GM19240 (cell line): ENCODE data around the gene IL31.
"Not testable (repeated sequence)": the region's sequence is repeated elsewhere in the genome, so short reads cannot be mapped to it uniquely, and the experiment has no call there.

Experiments
- DNase-seq: peaks from one replicate; pipeline ENCODE4 v3.0.0; 2011; ENCODE audit warnings: low spot score; ENCODE audit not compliant: insufficient read length

The IL31 gene

DNA sequence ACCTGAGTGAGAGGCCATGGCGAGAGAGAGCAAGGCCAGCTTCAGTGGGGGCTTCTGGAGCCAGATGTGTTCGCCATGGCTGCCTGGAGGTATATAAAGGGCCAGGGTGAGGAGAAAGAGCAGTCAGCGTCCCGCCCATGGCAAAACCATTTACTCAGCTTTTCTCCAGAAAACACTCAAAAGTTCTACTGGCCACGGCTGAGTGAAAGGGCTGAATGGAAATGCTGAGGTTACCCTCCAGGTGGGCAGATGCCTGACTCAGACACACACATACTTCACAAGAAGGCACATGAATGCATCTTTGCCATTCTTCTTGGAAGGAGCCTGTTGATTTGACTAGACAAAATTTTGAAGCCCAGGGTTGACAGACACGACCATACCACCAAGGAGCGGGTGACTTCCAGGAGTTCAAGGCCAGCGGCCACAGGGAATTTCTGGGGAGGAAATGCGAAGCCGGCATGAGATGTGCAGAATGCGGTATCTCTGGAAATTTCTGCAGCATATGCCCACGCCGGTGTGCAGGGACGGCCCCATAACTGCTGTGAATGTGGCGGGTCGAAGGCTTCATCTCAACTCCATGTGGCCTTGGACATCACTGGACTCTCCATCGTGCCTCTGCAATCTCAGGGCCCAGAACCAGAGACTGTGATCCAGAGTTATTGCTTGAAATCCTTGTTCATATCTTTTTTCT lies at the start of gene IL31:
Gene IL31 (minus strand): TSS at position 67 of the 691 bp plus-strand sequence. CDS start 49 bp downstream, at position 18.
- DNase-seq, result no peak

DNA sequence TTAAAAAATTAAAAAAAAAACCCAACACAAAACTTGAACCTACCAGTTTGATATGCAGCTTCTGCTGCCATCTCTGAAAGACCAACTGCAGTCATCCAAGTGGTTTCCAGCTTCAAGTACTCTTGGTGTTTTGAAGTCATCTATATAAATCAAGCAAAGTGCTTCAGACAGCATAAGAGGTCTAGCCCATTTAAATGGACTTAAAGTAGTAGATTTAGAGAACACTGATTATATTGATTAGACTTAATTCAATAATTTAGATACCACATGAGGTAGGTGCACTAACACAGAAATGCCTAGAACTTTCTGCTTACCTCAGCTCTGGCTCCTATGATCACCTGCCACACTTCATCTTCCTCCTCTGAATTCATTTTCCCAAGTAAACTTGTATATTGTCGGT lies 42.4 kb upstream of the IL31 start:
- no peak for DNase-seq

DNA sequence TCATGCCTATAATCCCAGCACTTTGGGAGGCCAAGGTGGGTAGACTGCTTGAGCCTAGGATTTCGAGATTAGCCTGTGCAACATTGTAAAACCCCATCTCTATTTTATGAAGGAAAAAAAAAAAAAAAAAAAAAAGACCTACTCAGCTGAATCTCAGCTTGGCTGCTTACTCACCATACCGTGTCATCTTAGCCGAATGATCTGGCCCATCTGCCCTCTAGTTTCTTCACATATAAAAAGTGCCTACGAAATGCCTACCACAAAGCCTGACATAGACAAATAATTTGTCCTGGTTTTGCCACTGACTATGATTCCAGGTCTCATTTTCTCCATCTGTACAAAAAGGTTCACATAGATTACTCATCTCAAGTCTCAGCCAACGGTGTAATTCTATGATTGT lies 41.8 kb upstream of the IL31 start:
- no peak for DNase-seq

DNA sequence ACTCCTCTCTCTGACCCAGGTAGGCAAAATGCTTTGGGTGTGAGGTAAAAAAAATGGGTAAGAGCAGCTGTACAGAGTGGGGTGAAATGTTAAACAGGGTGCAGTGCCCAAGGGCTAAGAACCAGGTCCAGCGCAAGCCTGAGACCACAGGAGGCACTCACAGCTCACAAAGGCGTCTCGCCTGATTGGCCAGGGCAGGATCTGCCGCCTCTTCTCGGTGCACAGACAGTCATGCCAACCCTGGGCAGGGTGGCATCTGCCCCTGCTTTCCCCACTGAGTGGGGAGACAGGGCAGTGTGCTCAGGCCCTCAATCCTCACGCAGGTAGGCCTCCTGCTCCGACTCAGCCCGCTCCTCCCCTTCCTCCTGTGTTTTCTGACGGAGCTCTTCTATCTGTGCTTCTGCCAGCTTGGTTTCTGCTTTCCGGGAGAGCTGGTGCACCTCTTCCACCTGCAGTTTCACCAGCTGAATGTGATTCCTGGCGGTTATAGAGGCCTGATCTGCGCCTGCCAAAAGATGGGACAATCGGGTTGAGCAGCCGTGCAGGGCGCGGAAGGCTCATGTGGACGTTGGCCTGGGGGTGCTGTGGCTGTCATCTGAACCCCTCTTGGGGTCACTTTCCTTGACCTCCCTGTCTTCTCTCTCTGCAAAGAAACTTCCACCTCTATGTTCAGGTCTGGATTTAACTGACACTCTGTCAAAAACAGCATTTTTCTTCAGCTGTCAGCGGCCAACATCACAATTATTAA lies 34.2 kb upstream of the IL31 start:
- DNase-seq, result no peak

DNA sequence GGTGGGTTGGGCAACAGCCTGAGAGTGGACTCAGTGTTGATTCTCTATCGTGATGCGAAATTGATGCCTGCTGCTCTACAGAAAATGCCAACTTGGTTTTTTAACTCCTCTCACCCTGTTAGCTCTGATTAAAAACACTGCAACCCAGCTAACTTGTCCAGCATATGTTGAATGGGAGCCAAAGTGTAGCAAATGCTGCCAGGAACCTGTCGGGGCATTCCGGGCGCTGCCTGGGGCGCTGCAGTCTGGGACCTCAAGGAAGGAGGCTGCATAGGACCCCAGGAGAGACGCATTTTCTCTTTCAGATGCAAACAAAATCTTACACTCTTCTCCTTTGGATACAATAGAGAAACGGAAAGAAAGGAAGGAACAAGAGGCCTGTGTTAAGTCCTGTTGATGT lies 33.4 kb upstream of the IL31 start:
- no peak for DNase-seq

DNA sequence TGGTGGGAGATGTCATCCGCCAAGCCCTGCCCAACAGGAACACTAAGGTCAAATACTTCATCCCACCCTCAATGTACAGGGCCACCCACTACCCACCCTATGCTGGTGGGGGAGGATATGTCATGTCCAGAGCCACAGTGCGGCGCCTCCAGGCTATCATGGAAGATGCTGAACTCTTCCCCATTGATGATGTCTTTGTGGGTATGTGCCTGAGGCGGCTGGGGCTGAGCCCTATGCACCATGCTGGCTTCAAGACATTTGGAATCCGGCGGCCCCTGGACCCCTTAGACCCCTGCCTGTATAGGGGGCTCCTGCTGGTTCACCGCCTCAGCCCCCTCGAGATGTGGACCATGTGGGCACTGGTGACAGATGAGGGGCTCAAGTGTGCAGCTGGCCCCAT lies 33.0 kb upstream of the IL31 start:
- DNase-seq, result no peak

DNA sequence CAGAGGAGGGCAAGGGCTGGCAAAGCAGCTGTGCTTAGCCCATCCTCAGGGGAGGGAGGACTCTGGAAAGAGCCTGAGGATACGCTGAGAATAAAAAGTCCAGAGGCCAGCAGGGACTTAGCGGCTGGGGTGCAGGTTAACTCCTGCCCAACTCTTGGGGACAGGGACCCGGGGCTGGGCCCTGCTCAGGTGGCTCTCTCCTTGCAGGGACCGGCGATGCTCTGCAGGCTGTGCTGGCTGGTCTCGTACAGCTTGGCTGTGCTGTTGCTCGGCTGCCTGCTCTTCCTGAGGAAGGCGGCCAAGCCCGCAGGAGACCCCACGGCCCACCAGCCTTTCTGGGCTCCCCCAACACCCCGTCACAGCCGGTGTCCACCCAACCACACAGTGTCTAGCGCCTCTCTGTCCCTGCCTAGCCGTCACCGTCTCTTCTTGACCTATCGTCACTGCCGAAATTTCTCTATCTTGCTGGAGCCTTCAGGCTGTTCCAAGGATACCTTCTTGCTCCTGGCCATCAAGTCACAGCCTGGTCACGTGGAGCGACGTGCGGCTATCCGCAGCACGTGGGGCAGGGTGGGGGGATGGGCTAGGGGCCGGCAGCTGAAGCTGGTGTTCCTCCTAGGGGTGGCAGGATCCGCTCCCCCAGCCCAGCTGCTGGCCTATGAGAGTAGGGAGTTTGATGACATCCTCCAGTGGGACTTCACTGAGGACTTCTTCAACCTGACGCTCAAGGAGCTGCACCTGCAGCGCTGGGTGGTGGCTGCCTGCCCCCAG lies 32.3 kb upstream of the IL31 start:
- DNase-seq, result no peak

DNA sequence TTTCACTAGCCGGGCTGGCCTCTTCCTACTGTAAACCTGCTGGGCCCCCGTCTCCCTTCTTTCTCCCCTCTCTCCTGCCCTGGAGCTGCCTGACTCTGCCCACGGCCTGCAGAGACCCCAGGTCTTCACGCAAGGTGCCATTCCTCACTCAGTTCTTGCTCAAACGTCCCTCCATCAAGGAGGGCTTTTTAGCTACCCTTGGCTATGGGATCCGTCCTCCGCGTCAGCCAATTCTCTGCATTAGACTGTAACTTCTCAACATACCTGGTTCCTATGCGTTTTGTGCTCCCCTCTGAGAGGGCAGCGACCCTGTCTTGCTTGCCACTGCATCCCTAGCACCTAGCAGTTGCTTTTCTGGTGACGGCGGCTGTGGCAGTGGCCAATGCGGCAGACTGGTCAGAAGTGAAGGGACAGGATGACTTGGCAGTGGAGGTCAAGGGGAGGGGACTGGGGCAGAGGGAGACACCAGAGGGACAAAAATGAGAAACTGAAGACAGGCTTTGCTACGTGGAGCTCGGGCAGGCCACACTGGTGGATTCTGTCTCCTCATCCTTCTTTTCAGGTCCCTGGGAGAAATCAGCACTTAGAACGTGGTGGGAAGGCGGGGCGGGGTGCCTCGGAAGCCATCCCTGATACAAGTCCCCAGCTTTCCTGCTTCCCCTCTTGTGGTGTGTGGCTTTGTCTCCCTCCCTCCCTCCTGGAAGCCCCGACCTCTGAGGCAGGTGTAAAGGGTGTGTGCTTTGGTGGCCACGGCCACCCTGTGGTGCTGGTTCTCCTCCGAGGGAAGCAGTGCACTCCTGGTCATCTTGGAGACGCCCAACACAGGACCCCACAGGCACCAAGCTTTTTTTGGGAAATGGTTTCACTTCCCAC lies 31.3 kb upstream of the IL31 start:
- DNase-seq, result no peak

DNA sequence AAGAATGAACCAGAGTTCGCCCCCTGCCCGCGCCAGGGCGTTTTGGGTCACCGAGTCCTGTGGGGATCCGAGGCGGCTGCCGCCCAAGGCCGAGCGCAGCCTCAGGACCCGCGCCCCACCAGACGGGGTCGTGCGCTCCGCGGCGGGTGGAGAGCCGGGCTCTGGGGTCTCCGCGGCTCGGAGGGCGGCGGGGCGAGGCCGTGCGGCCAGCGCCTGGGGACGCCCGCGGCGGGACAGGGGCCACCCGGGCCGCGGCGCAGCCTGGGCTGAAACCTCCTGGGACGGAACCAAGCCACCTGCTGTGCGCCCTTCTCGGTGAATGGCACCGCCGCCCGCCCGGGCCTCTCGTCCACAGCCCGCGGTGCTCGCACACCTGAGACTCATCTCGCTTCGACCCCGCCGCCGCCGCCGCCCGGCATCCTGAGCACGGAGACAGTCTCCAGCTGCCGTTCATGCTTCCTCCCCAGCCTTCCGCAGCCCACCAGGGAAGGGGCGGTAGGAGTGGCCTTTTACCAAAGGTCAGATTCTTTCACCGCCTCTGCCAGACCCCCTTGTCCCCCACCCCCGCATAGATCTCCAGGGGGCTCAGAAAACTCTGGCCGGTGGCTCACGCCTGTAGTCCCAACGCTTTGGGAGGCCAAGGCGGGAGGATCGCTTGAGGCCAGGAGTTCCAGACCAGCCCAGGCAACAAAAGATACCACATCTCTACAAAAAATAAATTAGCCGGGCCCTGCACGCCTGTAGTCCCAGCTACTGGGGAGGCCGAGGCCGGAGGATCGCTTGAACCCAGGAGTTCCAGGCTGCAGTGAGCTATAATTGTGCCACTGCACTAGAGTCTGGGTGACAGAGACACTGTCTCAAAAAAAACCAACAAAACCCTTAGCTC lies 30.4 kb upstream of the IL31 start:
- DNase-seq, result no peak

DNA sequence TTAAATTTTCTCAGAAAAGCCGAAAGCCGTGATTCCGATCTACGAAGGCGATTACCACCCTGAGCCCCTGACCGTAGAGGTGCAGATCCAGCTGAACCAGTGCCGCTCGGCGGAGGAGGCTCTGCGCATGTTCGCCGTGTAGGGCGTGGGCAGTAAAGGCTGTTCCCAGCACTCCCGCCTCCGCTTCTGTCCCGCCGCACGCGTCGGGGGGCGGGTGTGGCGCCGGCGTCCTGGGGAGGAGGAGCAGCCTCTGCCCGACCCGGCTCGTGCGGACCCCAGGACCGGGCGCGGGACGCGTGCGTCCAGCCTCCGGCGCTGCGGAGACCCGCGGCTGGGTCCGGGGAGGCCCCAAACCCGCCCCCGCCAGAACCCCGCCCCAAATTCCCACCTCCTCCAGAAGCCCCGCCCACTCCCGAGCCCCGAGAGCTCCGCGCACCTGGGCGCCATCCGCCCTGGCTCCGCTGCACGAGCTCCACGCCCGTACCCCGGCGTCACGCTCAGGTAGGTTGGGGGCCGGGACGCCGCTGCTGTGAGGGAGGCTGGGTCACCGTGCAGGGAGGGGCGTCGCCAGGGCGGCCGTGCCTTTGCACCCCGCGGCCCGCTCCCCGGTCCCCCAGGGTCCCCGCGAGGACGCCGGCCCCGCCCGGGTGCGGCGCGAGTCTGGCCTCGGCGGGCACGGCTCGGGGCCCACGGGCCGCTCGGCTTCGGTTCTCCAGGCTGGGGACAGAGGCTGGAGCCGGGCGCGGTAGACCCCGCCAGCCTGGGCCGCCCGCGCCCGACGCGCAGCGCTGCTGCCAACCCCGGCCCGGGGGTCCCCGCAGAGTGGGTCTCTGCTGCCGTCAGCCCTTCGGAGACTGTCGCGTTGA lies 29.5 kb upstream of the IL31 start, which contains the start of gene B3GNT4:
Gene B3GNT4 (plus strand): TSS at position 409 of the 866 bp plus-strand sequence. CDS start 910 bp downstream, outside the sequence.
- no peak for DNase-seq

DNA sequence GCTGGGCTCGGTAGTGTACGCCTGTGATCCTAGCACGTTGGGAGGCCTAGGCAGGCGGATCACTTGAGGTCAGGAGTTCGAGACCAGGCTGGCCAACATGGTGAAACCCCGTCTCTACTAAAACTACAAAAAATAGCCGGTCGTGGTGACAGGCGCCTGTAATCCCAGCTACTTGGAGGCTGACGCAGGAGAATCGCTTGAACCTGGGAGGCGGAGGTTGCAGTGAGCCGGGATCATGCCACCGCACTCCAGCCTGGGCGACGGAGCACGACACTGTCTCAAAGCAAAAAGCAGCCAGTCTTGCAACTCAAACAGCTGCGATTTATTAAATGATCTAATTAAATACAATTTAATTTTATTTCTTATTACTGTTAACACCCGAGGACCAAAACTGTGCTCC lies 28.8 kb upstream of the IL31 start:
- not testable (repeated sequence) for DNase-seq

DNA sequence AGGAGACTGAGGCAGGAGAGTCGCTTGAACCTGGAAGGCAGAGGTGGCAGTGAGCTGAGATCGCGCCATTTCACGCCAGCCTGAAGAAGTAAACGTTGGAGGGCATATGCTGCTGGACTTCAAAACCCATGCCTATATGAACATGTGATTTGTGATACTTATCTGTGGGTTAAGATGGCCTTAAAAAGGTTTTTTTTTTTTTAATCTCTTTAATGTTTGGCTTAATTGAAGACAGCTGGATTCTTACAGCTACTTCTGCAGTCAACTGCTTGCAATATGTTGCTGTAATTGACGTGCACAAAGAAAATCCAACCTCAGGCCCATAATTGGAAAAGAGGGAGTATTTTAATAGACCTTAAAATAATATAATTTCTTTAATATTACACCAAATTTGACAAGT lies 28.0 kb upstream of the IL31 start:
- no peak for DNase-seq

DNA sequence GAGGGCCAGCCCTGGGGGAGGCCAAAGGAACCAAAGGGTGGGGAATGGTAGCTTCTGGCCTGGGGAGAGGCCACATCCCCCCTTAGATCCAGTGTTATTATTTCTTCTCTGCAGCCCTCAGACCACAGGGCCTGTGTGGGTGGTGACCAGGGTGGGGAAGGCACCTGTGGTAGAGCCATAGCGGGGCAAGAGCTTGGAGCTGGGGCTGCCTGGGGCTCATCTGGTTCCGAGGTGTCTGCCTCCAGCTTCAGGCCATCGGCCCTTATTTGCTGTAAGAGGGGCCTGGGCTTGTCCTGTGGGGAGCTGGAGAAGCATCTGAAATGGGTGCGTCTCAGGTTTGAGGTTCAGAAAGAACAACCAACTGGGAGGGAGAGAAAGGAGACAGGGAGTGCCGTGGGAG lies 27.4 kb upstream of the IL31 start:
- DNase-seq, result no peak

DNA sequence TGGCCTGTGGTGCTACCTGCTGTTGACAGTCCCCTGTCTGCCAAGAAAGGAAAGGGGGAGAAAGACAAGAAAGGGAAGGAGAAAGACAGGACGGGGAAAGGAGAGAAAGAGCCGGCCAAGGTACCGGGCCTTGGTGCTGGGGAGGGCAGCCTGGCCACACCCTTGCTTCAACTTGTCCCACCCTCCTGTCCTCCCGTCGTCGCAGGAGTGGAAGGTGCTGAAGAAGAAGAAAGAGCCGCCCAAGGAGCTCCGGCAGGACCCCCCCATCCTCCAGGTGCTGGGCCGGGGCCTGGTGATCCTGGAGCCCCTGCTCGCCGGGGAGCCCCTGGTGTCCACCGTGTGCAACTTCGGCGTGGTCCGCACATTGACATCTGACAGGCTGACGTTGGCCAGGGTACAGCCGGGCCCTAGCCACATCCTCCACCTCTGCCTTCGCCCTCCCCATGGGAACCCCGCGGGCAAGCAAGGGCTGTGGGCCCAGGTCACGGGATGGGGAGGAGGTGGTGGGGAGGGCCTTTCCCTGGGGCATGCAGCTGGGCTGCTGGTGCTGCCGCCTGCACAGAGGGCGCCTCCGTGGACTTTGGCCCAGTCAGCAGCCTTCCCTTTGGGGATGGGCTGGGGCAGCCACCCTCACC lies 26.6 kb upstream of the IL31 start:
- DNase-seq, result no peak

DNA sequence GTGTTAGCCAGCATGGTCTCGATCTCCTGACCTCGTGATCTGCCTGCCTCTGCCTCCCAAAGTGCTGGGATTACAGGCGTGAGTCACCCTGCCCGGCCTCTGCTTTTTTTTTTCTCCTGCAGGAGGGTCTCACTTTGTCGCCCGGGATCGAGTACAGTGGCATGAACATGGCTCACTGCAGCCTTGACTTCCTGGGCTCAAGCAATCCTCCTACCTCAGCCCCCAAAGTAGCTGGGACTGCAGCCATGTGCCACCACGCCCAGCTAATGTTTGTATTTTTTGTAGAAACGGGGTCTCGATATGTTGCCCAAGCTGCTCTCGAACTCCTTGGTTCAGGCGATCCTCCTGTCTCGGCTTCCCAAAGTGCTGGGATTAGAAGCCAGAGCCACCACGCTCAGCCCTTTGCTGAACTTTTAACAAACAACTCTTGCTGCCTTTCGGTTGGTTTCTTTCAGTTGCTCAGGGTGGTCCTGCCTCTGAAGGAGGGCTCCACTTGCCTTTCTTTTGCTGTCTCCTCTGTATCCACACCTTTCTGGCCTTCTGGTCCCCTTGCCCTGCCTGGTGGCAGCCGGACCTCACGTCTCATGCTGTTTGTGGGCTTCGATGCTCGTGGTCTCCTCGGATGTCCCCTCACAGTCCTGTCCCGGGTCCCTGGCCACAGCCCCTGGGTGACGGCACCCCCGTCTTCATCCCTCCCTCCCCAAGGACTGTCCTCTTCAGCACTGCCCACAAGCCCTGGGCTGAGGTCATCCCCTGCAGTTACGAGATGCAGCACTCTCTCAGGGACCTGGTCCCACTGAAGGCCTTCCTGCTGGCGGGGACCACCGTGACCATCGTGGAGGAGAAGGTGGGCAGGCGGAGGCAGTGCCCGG lies 25.7 kb upstream of the IL31 start:
- DNase-seq, result no peak

DNA sequence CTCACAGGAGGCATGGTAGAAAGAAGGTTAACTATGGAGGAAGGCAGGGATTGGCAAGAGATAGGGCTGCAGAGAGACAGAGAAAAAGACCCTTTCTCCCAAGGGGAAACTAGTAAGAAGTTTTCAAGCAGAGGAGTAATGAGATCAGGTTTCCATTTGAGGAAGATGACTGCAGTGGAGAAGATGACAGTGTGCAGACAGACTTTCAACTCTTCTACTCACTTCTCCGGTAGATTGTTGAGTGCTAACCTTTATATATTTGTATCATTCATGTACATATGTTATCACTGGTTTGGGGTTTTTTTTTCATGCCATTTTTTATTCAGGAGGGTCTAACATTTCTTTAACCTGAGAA lies 23.6 kb upstream of the IL31 start:
- no peak for DNase-seq

DNA sequence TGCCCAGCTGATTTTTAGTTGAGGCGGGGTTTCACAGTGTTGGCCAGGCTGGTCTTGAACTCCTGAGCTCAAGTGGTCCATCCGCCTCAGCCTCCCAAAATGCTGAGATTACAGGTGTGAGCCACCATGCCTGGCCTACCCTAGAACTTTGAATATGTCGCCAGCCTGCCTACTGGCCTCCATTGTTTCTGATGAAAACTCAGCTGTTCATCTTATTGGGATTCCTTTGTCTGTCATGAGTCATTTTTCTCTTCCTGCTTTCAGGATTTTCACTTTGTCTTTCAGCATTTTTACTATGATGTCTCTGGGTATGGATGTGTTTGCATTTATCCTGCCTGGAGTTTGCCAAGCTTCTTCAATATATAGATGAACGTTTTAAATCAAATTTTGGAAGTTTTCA lies 21.4 kb upstream of the IL31 start:
- no peak for DNase-seq

DNA sequence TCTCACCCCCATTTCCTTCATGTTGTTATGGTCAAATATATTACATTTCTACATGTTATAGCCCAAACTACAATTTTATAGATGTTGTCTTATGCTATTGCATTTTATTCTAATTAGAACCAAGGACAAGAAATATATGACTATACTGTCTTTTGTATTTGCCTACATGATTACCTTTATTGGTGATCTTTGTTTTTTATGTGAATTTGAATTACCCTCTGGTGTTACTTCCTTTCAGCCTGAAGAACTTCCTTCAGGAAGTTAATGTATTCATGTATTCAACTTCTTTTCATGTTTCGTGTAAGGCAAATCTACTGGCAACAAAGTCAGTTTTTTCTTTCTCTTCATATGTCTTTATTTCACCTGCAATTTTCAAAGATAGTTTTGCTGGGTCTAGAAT lies 20.8 kb upstream of the IL31 start:
- no peak for DNase-seq
